Jurkat, Clone E6-1 (cell line): ENCODE measurements around the gene CLDN34.

Experiments
- DNase-seq: peaks from one replicate; pipeline ENCODE4 v3.0.0-alpha.2; 2011; ENCODE audit warnings: low read depth, low spot score
- H3K4me3 ChIP-seq: 2 replicates; pipeline ENCODE4 v1.5.1; 2011; ENCODE audit warnings: mild to moderate bottlenecking, low read length, control low read depth, moderate library complexity

CLDN34 gene

GRCh38 chrX:9961750-9962149 is 5.4 kb upstream of the CLDN34 start:
- no peak for DNase-seq
- no peak overlapping the region for H3K4me3 ChIP-seq

GRCh38 chrX:9977635-9978034 is 10.5 kb downstream of the CLDN34 start:
- DNase-seq, result no peak
- no peak overlapping the region for H3K4me3 ChIP-seq

- H3K4me3 ChIP-seq, result no peak overlapping the region
- DNase-seq, result no peak
These were observed 13.2 kb downstream of the CLDN34 start for GRCh38 chrX:9980401-9980800.

- DNase-seq, result no peak
- no peak overlapping the region for H3K4me3 ChIP-seq
These were observed 13.8 kb downstream of the CLDN34 start for GRCh38 chrX:9980927-9981326.

GRCh38 chrX:9983441-9983840 is 16.3 kb downstream of the CLDN34 start:
- DNase-seq, result no peak
- H3K4me3 ChIP-seq, result no peak overlapping the region

GRCh38 chrX:9983846-9984245 is 16.7 kb downstream of the CLDN34 start:
- no peak overlapping the region for H3K4me3 ChIP-seq
- DNase-seq, result no peak

- DNase-seq, result peak; percentile 1
- H3K4me3 ChIP-seq, result no peak overlapping the region
These were observed 21.6 kb downstream of the CLDN34 start for GRCh38 chrX:9988762-9989161.

- DNase-seq, result no peak
- H3K4me3 ChIP-seq, result no peak overlapping the region
These were observed 24.9 kb downstream of the CLDN34 start for GRCh38 chrX:9992061-9992460.

GRCh38 chrX:9992724-9993123 is 25.6 kb downstream of the CLDN34 start:
- DNase-seq, result no peak
- no peak overlapping the region for H3K4me3 ChIP-seq

GRCh38 chrX:9995855-9996339 is 28.7 kb downstream of the CLDN34 start:
- no peak for DNase-seq
- no peak overlapping the region for H3K4me3 ChIP-seq

GRCh38 chrX:9997041-9997440 is 29.9 kb downstream of the CLDN34 start:
- no peak overlapping the region for H3K4me3 ChIP-seq
- DNase-seq, result no peak

GRCh38 chrX:9997524-9997923 is 30.4 kb downstream of the CLDN34 start:
- no peak overlapping the region for H3K4me3 ChIP-seq
- no peak for DNase-seq

GRCh38 chrX:10001496-10001895 is 34.3 kb downstream of the CLDN34 start:
- no peak for DNase-seq
- no peak overlapping the region for H3K4me3 ChIP-seq

- H3K4me3 ChIP-seq, result no peak overlapping the region
- no peak for DNase-seq
These were observed 37.8 kb downstream of the CLDN34 start for GRCh38 chrX:10004832-10005475.

GRCh38 chrX:10006086-10006485 is 38.9 kb downstream of the CLDN34 start:
- no peak for DNase-seq
- H3K4me3 ChIP-seq, result no peak overlapping the region

- no peak for DNase-seq
- H3K4me3 ChIP-seq, result no peak overlapping the region
These were observed 39.6 kb downstream of the CLDN34 start for GRCh38 chrX:10006770-10007169.

GRCh38 chrX:10007621-10008020 is 40.5 kb downstream of the CLDN34 start:
- DNase-seq, result no peak
- H3K4me3 ChIP-seq, result no peak overlapping the region

GRCh38 chrX:10008483-10009056 is 41.4 kb downstream of the CLDN34 start:
- no peak overlapping the region for H3K4me3 ChIP-seq
- DNase-seq, result no peak

- no peak for DNase-seq
- H3K4me3 ChIP-seq, result no peak overlapping the region
These were observed 42.6 kb downstream of the CLDN34 start for GRCh38 chrX:10009741-10010140.

GRCh38 chrX:10010686-10011085 is 43.5 kb downstream of the CLDN34 start:
- H3K4me3 ChIP-seq, result no peak overlapping the region
- no peak for DNase-seq

GRCh38 chrX:10011261-10011931 is 44.2 kb downstream of the CLDN34 start:
- H3K4me3 ChIP-seq, result no peak overlapping the region
- DNase-seq, result no peak
